Activated T-helper 1 cell treated with anti-CD3 and anti-CD28 coated beads, Interleukin-2, amount 50 U/mL, for 16 hours (primary cell): ENCODE data around the gene SMIM31.

Source experiments
- DNase-seq, 2 donors: peaks; one replicate each; pipeline ENCODE4 v3.0.0-alpha.2; 2020; ENCODE audit warnings: low read depth in 1 of 2, low spot score in 1 of 2

The SMIM31 gene

DNA sequence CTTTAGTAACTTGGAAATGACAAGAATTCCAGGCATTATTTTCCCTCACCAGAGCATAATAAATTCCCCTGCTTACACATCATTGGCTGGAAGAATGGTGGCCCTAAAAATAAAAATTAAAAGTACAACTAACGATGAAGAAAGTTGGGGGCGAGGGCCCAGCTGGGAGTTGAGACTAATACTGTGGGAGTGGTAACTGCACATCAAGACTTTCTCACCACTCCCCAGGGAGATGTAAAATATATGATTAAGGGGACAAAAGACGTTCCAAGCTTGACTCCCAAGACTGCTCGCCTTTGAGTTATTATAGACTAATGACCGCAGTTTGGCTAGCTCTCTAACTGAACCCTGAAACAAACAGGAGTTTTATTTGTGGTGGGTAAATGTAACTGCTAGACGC is 30.0 kb downstream of the SMIM31 start:
- no peak for DNase-seq

DNA sequence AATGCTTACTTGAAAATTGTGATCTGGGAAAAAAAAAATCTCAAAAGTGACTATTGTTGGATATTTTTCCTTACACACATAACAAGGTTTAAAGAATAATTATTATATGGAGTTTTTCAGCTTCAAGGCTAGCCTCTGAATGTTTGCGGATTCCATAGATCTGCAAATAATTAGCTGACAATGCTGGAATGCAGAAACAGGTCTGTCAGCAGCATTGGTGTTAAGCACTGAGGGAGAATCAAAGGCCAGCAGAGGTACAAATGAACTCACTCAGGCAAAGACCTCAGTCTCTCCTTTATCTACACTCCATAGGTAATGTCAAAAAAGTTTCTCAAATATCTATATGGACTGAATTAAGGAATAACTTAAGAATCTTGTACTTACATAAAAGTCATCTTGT is 35.1 kb downstream of the SMIM31 start:
- DNase-seq: no peak

DNA sequence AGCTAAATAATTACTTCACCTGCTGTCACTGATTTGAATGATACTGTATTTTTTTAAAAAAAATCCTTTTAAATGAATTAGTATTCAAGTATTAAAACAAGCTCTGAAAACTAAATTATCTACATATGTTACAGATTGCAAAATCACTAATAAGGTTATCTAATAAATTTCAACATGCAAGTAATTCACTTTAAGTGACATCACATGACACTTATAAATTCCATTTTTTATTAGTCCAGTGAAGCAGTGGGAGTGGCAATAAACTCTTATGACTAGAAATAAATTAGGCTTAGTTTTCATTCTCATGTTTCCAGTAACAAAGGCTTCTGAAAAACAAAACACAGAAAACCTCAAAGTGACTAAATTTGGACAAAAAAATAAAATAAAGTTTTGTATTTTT is 36.3 kb downstream of the SMIM31 start:
- no peak for DNase-seq

- DNase-seq: no peak
Measured at GRCh38 chr4:164799410-164799809, 45.5 kb downstream of the SMIM31 start.

GRCh38 chr4:164800786-164801185 is 46.9 kb downstream of the SMIM31 start:
- DNase-seq: no peak

DNA sequence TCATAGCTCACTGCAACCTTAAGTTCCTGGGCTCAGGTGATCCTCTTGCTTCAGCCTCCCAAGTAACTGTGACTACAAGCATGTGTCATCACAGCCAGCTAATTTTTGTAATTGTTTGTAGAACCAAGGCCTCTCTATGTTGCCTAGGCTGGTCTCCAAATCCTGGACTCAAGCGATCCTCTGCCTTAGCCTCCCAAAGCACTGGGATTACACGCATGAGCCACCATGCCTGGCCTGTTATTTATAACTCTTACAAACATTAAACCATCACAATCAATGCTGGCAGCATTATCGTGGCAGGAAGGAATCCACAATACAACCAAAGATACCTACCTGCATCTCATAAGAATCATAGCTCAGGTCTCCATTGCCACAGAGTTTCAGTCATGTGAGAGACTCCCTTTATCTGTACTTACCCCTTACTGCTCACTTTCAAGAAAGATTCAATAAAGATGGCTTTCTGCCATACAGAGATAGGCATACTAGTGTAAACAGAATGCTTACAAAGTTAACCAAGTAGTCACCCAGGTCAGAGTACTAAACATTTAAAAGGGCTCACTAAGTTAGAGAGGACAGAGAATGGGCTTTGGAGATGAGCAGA is 48.5 kb downstream of the SMIM31 start:
- DNase-seq: no peak

- no peak for DNase-seq
Measured at GRCh38 chr4:164803702-164804101, 49.8 kb downstream of the SMIM31 start.

GRCh38 chr4:164807611-164808010 is 53.7 kb downstream of the SMIM31 start:
- no peak for DNase-seq

DNA sequence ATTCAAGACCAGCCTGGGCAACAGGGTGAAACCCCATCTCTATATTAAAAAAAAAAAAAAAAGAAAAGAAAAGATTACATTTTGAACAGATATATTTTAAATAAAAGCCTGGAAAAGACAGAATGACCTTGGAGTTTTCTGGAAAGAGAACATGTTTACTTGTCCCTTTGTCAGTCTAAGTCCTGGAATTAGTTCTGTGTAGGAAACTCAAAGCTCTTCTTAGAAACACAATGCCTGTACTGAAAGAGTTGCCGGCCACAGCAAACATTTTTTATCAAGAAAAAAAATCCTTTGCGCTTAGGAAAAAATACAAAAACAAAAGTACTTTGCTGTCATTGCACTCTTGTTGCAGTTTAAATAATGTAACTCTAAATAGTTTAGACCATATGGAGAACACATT is 59.6 kb downstream of the SMIM31 start:
- no peak for DNase-seq

GRCh38 chr4:164815711-164816110 is 61.8 kb downstream of the SMIM31 start:
- DNase-seq: no peak

DNA sequence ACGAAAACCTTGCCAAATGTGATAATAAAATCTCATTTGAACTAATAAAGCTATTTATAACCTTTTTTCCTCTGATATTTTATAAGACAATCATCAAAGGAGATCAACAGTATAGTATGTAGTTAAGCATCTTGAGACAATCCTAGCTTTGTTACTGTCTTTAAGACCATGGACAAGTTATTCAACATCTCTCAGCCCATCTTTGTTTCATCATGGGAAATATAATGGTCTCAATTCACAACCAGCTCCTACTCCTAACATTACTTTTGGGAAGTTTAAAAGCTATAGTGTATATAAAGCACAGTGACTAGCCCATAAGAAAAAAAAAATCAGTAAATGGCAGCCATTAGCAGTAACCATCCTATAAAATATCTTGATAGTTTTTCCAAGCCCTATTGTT is 65.4 kb downstream of the SMIM31 start:
- DNase-seq: no peak

DNA sequence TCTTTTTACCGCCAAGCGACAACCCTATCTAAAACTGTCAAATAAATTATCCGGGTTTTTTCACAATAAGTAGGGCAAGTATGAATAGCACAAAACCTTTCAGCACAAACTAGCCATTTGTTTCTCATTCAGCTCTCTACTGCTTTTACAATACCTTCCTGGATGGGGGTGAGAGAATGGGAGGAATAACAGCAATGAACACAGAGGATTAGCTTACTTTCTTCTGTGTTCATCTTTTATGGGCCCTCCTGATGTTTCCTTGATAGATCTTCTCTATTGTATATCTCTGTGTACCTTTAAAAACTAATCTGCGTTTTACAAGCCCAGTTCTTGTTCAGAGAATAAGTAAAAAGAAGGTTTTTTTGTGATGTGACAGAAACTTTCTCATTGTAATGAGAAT is 67.8 kb downstream of the SMIM31 start:
- DNase-seq: no peak

DNA sequence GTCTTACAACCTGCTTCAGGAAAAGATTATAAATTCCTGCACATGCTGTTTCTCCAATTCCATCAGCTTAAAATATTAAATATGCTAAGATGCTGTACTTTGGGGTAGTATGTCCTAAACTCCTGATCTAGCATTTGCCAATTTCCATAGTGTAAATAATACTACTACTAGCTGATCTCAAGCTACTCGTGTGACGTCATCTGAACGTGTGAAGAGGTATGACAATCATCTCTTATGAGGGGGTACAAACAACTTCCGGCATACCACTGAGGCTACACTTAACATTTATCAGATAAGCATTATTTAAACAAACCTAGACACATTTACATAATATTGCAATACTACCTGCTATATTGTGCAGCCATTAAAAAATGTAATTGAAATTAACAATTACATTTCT is 70.7 kb downstream of the SMIM31 start:
- DNase-seq: no peak

DNA sequence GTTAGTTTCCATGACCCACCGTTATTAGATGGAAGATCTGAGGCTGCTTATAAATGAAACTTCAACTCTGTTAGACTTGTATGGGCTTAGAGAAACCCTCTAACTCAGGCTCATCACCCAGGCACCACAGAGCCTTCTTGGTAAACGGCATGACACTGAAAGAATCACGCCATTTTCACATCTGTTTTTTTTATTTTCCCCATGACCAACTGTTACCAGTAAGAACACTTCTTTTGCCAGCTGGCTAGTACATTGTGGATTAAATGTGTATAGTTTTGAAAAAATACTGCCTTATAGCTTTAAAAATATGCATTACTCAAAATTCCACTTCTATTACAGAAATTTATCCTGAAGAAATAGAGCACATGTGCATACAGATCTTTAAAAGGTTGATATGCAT is 75.0 kb downstream of the SMIM31 start:
- DNase-seq: no peak

DNA sequence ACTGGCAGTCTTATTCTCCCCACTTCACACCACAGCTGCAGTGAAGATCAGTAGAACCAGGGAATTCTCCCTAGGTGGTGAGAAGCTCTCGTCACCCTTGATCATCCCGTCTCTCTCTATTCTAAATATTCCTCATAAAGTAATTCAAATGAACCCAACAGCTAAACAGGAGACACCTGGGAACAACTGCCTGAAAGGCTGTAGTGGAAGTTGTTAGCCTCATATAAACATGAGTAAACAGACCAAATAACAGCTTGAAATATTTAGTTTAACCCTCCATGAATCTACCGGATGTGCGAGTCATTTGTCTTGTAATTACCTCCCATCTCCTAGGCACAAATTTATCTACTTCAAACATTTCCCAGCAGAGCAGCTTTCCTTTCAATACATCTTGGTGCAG is 92.6 kb downstream of the SMIM31 start:
- DNase-seq: no peak

GRCh38 chr4:164847016-164847415 is 93.1 kb downstream of the SMIM31 start:
- DNase-seq: no peak

DNA sequence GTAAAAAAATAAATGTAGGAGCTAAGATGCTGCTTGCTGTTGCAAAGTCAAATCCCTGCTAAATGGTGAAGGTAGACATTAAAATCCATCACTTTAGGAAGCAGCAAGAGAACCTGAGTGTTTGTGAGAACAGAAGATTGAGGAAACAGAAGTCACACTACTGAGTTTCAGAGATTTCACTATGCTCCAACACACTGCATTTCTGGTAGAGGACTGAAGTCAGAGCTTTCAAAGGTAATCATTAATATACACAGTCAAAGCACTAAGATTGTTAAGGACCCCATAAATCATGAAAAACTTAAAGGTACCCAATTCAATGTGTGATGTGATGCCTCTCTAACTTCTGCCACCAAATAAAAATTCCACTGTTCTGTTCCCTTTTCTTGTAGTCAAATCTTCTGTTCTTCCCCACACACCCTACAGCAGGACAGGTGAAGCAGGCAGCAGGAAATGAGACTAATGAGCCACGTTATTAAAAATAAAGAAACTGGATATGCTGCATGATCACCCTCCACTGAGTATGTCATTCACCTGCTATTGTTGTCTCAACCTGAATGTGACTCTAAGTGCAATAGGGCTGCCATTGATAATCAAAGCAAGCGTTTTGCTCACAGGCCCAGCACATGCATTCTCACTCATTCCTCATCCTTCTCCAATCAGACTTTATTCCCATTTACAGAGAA is 94.2 kb downstream of the SMIM31 start:
- DNase-seq: no peak
